Gastroesophageal sphincter (tissue), 4 donors: ENCODE data around the gene NR3C1. TPM values are rescaled to one million over a fixed set of nuclear protein-coding genes. Genes with fewer than 3 reads are reported as not detected.
A peak's percentile ranks its signal among the peaks of the same experiment; 100 is the strongest.

Experiments
- ATAC-seq: fragments of 150-250 bp; one replicate; pipeline ENCODE4 v1.9.1; 2016; ENCODE audit warnings: mild to moderate bottlenecking, moderate library complexity
- H3K27ac ChIP-seq, 4 donors: fragments of 200-600 bp; sonication (generic) in 3 of 4; 1 replicate in 3 of 4; 2 replicates in 1 of 4; pipeline ENCODE4 v1.5.1; 2016 to 2019
- H3K27me3 ChIP-seq: fragments of 200-600 bp; sonication (generic); one replicate; pipeline ENCODE4 v1.5.1; 2019
- H3K36me3 ChIP-seq, 2 donors: fragments of 200-600 bp; sonication (generic); one replicate each; pipeline ENCODE4 v1.5.1; 2019; ENCODE audit warnings: control low read depth in 1 of 2
- H3K4me1 ChIP-seq, 3 donors: fragments of 200-600 bp; sonication (generic); 1 replicate in 2 of 3; 2 replicates in 1 of 3; pipeline ENCODE4 v1.5.1; 2016 to 2019; ENCODE audit warnings: control low read depth in 2 of 3
- H3K4me3 ChIP-seq, 2 donors: fragments of 200-600 bp; sonication (generic); one replicate each; pipeline ENCODE4 v1.5.1; 2019; ENCODE audit warnings: mild to moderate bottlenecking in 1 of 2, moderate library complexity in 1 of 2
- H3K9me3 ChIP-seq, 3 donors: fragments of 200-600 bp; sonication (generic); one replicate each; pipeline ENCODE4 v1.5.1; 2017 to 2019; ENCODE audit warnings: control low read depth in 2 of 3
- CTCF ChIP-seq, 4 experiments: fragments of 200-600 bp in 2 of 4; fragments of 450-650 bp in 2 of 4; sonication (generic) in 1 of 4; IDR thresholded peaks; one replicate each; pipeline ENCODE4 v1.5.1; 2017 to 2019; ENCODE audit warnings: antibody characterized with exemption in 4 of 4, mild to moderate bottlenecking in 2 of 4, moderate library complexity in 2 of 4
- EP300 ChIP-seq: sonication (generic); formaldehyde crosslinking; IDR thresholded peaks from one replicate; pipeline ENCODE4 v1.6.1; 2017; ENCODE audit warnings: antibody characterized with exemption, mild to moderate bottlenecking
- POLR2A ChIP-seq, 2 donors: fragments of 450-650 bp; IDR thresholded peaks; one replicate each; pipeline ENCODE4 v1.6.1; 2017; ENCODE audit warnings: antibody characterized with exemption in 2 of 2, mild to moderate bottlenecking in 2 of 2, moderate library complexity in 1 of 2
- POLR2AphosphoS5 ChIP-seq: sonication (generic); formaldehyde crosslinking; IDR thresholded peaks from one replicate; pipeline ENCODE4 v1.6.1; 2017; ENCODE audit warnings: antibody characterized with exemption
- WGBS, 2 donors: methylation state at CpG; one replicate each; pipeline ENCODE4 v1.1.5; 2018; ENCODE audit warnings: low coverage in 1 of 2; 5-methylcytosine and 5-hydroxymethylcytosine counted together
- total RNA-seq, 4 donors: library from RNA; depleted of rRNA; stranded (reverse); fragments of >200 nt; gene quantifications; one replicate each; pipeline ENCODE4 v1.1.0, GENCODE V29; 2016

The NR3C1 gene
- total RNA-seq, 4 donors from 2014 or later, result 69.7 to 103 (median 85.6) TPM

DNA sequence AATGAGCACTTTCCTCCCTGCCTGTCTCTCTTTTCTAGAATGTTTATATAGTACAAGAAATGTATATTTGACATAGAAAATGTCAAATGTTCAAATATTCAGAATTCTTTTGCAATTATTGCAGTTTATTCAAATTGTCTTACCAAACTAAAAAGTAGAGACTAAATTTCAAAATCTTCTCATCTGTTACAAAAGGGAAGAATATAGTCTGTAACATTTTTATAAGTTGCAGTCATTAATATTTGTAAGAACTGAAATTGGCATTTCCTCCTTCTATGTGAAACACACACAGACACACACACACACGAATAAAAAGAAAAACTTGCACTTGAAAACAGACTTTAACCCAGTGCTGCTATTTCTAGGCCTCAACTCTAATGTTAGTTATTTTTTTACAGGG lies 56.4 kb downstream of the NR3C1 start:
- TF ChIP-seq EP300 (no peak), POLR2AphosphoS5 (no peak), POLR2A (IDR thresholded peaks at IDR 0.05) (no peak), CTCF (IDR thresholded peaks at IDR 0.05) (no peak)
- ATAC-seq, result no peak
- Histone ChIP-seq H3K9me3 (no peaks in the 10 kb centered on the region), H3K4me3 (no peak overlapping the region), H3K27me3 (no peaks in the 10 kb centered on the region), H3K27ac (peak overlapping the region in 2 of 4 donors; percentile 32 to 45), H3K4me1 (peaks cover 16 to 84% (median 21%) of the 10 kb centered on the region in 3 donors), H3K36me3 (no peaks in the 10 kb centered on the region)
- WGBS, 2 donors, result 8 to 33% methylated on average over 1 of the region's 1 CpG

DNA sequence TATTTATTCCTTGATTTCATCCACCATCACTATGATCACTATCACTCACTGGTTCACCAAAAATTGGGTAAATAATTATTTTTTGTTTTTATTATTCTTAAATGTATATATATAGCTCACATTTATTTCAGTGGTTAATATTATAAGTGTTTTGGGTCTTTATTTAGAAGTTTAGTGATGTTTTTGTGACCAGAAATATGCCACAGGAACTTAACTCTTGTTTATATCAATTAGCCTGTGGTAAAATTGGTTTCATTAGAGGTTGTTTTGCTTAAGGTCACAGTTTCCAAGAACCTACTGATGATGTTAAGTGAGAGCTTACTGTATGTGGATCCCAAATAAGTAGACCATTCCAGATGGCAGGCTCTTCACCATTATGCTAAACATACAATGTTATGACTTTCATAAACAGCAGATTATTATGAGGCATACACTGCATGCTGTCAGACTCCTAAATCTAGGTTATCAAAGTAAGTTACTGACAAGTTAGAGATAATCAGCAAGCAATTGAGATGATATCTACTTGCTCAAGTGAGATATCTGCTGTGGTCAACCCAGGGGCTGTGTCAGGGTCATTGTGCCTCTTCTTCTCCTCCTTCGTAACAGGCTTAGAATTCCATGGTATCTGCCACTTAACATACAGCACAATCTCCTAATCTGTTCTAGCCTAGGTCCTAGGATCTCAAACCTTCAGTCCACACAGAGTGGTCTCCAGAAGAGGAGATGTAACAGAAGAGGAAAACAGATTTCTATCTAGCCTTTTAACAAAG lies 57.6 kb downstream of the NR3C1 start:
- Histone ChIP-seq H3K27me3 (no peaks in the 10 kb centered on the region), H3K9me3 (no peaks in the 10 kb centered on the region), H3K4me3 (no peak overlapping the region), H3K36me3 (no peaks in the 10 kb centered on the region), H3K4me1 (peaks cover 12 to 86% (median 23%) of the 10 kb centered on the region in 3 donors), H3K27ac (no peak overlapping the region)
- WGBS, 2 donors, result 67 to 83% methylated on average over 1 of the region's 1 CpG
- ATAC-seq, result no peak
- TF ChIP-seq POLR2AphosphoS5, result no peak
- no peak for TF ChIP-seq CTCF (IDR thresholded peaks at IDR 0.05)
- TF ChIP-seq POLR2A (IDR thresholded peaks at IDR 0.05), result no peak
- TF ChIP-seq EP300, result no peak

- WGBS, 2 donors, result 73 to 92% methylated on average over 2 of the region's 2 CpGs
- no peak for ATAC-seq
- TF ChIP-seq EP300 (no peak), CTCF (IDR thresholded peaks at IDR 0.05) (no peak), POLR2A (IDR thresholded peaks at IDR 0.05) (no peak), POLR2AphosphoS5 (no peak)
- Histone ChIP-seq H3K4me1 (peaks cover 15 to 87% (median 27%) of the 10 kb centered on the region in 3 donors), H3K9me3 (no peaks in the 10 kb centered on the region), H3K4me3 (no peak overlapping the region), H3K36me3 (no peaks in the 10 kb centered on the region), H3K27ac (peak overlapping the region in 2 of 4 donors; percentile 70 to 72), H3K27me3 (no peaks in the 10 kb centered on the region)
Measured at GRCh38 chr5:143343042-143343441, 60.4 kb downstream of the NR3C1 start.

DNA sequence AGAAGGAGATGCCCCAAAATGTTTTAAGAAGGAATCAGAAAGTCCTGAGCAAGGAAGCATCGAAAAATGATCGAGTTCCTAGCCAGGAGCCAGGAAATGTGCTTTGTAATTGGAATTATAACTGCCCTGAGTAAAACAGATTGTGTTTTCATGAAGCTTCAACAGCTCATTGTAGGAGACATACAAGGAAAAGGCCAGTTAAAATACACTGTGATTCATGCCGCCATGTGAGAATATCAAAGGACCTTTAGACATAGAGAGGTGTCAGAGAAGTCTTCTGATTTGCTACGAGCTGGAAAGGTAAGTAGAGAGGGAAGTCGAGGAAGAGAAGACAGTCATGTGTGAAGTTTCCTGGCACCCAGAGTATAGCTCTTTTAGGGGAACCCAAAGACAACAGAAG lies 60.9 kb downstream of the NR3C1 start:
- H3K36me3 ChIP-seq, result no peaks in the 10 kb centered on the region
- no peak for ATAC-seq
- H3K4me3 ChIP-seq, result no peak overlapping the region
- TF ChIP-seq POLR2A (IDR thresholded peaks at IDR 0.05) (no peak), EP300 (no peak), POLR2AphosphoS5 (no peak), CTCF (IDR thresholded peaks at IDR 0.05) (no peak)
- H3K4me1 ChIP-seq, result peaks cover 13 to 87% (median 25%) of the 10 kb centered on the region in 3 donors
- H3K9me3 ChIP-seq, result no peaks in the 10 kb centered on the region
- WGBS, 2 donors, result 24 to 67% methylated on average over 5 of the region's 5 CpGs
- H3K27me3 ChIP-seq, result no peaks in the 10 kb centered on the region
- H3K27ac ChIP-seq, result peak overlapping the region; percentile 49 to 72 (median 70)
